Stomach smooth muscle (tissue), 2 donors: ENCODE data around the gene C12orf57.
"Not testable (repeated sequence)": the region's sequence is repeated elsewhere in the genome, so short reads cannot be mapped to it uniquely, and the experiment has no call there.

Source experiments
- H3K27ac ChIP-seq: one replicate; pipeline ENCODE4 v1.7.0; 2013; ENCODE audit warnings: mild to moderate bottlenecking, low read length, inconsistent platforms
- H3K27me3 ChIP-seq, 2 donors: one replicate each; pipeline ENCODE4 v1.7.0; 2013; ENCODE audit warnings: low read length in 2 of 2; ENCODE audit not compliant: insufficient read depth in 2 of 2, control insufficient read depth in 1 of 2
- H3K36me3 ChIP-seq, 2 donors: one replicate each; pipeline ENCODE4 v1.7.0; 2013; ENCODE audit warnings: low read length in 2 of 2; ENCODE audit not compliant: control insufficient read depth in 2 of 2, insufficient read depth in 2 of 2
- H3K4me1 ChIP-seq: one replicate; pipeline ENCODE4 v1.7.0; 2013; ENCODE audit warnings: low read length; ENCODE audit not compliant: control insufficient read depth, insufficient read depth
- H3K4me3 ChIP-seq, 2 donors: one replicate each; pipeline ENCODE4 v1.7.0; 2013; ENCODE audit warnings: low read length in 2 of 2
- H3K9ac ChIP-seq, 2 donors: one replicate each; pipeline ENCODE4 v1.7.0; 2013; ENCODE audit warnings: low read length in 2 of 2, mild to moderate bottlenecking in 1 of 2
- H3K9me3 ChIP-seq, 2 donors: one replicate each; pipeline ENCODE4 v1.7.0; 2013; ENCODE audit warnings: low read length in 2 of 2; ENCODE audit not compliant: control insufficient read depth in 2 of 2
- donor health status: healthy.
- donor health status: Pancreatic carcinoma.

Gene C12orf57

DNA sequence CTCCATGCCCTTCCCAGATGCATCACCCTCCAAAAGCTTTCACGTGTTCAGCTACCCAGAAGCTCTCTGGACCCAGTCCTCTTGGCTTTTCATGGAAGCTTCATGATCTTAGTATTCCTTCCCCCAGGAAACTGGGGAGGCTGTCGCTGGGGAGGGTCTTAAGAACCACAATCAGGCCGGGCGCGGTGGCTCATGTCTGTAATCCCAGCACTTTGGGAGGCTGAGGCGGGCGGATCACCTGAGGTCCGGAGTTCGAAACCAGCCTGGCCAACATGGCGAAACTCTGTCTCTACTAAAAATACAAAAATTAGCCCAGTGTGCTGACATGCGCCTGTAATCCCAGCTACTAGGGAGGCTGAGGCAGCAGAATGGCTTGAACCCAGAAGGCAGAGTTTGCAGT is 35.7 kb upstream of the C12orf57 start:
- not testable (repeated sequence) for H3K9me3 ChIP-seq, H3K27me3 ChIP-seq, H3K4me3 ChIP-seq, H3K9ac ChIP-seq, H3K36me3 ChIP-seq, H3K27ac ChIP-seq
- peaks cover 14% of the 10 kb centered on the region for H3K4me1 ChIP-seq

DNA sequence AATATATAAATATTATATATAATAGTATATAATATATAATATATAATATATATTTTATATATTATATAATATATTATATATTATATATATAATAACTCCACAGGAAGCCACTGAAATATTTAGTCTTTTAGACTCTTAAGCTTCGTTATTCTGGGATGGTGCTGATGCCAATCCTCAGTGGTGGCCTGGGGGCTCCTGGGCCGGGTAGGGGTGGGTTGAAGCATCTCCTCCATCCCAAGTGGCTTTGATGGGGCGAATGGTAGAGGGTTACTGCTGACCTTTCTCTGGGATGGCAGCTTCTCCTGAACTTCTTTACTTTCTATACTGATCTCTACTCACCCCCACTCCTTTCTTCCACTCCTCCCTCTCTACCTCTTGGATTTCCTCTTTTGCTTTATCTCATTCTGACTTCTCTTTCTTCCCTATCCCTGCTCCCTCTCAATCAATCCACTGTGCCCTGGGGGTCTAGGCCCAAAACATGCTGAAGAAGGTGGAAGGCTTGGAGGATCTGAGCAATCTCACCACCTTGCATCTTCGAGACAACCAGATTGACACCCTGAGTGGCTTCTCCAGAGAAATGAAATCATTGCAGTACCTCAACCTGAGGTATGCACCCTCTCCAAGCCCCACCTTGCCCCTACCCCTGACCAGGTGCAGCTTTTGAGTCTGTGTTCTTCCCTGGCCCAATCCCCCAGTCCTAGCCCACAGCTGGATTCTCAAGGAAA is 34.2 kb upstream of the C12orf57 start:
- peaks cover 16% of the 10 kb centered on the region for H3K4me1 ChIP-seq
- H3K36me3 ChIP-seq, result peaks cover 7 to 10% of the 10 kb centered on the region in 2 donors
- no peaks in the 10 kb centered on the region for H3K9me3 ChIP-seq
- H3K27me3 ChIP-seq, result no peaks in the 10 kb centered on the region
- no peak overlapping the region for H3K9ac ChIP-seq
- no peak overlapping the region for H3K4me3 ChIP-seq
- no peak overlapping the region for H3K27ac ChIP-seq

DNA sequence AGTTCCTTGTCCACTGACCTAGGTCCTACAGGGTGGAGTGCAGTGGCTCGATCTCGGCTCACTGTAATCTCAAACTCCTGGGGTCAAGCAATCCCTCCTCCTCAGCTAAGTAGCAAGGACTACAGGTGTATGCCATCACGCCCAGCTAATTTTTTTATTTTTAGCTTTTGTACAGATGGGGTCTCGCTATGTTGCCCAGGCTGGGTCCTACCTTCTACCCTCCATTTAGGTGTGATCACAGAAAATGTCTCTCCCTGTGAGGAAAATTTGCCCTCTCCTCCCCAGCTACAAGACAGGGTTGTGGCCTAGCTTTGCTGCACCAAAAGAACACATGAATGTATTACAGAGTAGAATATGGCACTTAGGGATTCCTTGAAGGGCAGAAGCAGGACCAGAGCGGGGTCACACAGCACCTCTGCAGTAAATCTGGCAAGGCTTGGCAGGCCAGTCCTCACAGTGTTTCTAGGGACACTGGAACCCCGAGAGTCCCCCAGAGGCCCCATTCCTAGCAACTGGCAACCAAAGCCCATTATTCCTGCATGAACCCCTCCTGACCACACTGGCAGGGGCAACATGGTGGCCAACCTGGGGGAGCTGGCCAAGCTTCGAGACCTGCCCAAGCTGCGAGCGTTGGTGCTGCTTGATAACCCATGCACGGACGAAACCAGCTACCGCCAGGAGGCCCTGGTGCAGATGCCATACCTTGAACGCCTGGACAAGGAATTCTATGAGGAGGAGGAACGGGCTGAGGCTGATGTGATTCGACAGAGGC is 31.5 kb upstream of the C12orf57 start:
- Histone ChIP-seq H3K4me1 (peaks cover 24% of the 10 kb centered on the region), H3K27me3 (no peaks in the 10 kb centered on the region), H3K27ac (no peak overlapping the region), H3K4me3 (no peak overlapping the region), H3K9ac (no peak overlapping the region), H3K9me3 (no peaks in the 10 kb centered on the region), H3K36me3 (peaks cover 6 to 11% of the 10 kb centered on the region in 2 donors)

DNA sequence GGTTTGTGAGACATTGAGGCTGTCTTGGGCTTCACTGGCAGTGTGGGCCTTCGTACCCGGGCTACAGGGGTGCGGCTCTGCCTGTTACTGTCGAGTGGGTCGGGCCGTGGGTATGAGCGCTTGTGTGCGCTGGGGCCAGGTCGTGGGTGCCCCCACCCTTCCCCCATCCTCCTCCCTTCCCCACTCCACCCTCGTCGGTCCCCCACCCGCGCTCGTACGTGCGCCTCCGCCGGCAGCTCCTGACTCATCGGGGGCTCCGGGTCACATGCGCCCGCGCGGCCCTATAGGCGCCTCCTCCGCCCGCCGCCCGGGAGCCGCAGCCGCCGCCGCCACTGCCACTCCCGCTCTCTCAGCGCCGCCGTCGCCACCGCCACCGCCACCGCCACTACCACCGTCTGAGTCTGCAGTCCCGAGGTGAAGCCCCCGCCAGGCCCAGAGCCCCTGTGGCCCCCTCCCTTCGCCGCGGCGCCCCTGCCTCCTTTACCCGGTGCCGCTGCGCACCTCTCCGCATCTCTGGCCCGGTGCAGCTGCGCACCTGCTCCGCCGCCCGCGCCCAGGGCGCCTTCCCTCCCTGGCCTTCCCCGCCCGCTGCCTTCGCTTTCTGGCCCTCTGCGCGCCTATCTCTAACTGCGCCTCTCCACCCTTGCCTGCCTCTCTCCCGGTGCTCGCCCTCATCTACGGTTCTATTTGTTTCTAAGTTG is 29.4 kb upstream of the C12orf57 start, which contains the start of gene ENO2:
ENO2 (plus strand) TSS at position 335 of the 701 bp plus-strand sequence. CDS start 1,253 bp downstream, outside the sequence.
- H3K9ac ChIP-seq, result peak within 1 kb of the TSS; percentile 80 to 91
- H3K27ac ChIP-seq, result peak within 1 kb of the TSS; percentile 92
- peak within 1 kb of the TSS; percentile 82 to 83 for H3K4me3 ChIP-seq
- H3K27me3 ChIP-seq, result no peaks in the 10 kb centered on the region
- peaks cover 10 to 17% of the 10 kb centered on the region in 2 donors for H3K36me3 ChIP-seq
- H3K9me3 ChIP-seq, result no peaks in the 10 kb centered on the region
- H3K4me1 ChIP-seq, result peaks cover 24% of the 10 kb centered on the region

DNA sequence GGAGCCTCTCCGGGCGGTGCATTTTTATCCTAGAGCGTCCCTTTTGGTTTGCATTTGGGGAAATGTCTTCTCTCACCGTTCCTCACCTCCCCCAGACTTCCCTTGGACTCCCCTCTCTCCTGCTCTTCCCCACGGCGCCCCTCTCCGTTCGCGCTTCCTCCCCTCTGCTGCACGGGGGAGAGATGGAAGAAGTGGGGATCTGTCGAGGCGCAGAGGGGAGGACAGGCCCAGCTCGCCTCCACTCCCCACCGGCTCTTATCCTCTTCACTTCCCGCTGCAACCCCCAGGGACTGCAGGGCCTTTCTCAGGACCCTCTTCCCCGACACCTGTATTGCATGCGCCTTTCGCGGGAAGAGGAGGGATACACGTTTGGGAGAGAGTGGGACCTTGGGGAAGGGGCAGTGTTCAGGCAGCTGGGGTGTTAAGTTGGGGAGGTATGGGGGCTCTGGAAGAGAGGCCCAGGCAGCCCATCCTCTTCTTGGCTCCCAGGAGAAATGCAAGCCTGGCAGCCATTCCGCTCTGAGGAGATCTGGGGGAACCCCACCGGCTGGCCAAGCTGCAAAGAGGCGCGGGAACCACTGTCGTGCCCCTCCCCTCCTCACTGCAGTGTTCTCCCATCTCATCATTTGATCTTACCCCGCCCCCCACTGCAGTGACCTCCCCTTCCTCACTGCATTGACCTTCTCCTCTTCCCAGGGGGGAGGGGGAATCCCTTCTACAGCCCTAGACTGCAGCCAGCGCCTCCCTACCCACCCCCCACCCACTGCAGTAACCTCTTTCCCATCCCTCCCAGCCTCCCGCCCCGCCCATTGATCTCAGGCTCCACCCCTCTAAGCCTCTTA is 28.7 kb upstream of the C12orf57 start:
- Histone ChIP-seq H3K27me3 (no peaks in the 10 kb centered on the region), H3K36me3 (peaks cover 14 to 24% of the 10 kb centered on the region in 2 donors), H3K9me3 (no peaks in the 10 kb centered on the region), H3K4me1 (peaks cover 24% of the 10 kb centered on the region), H3K9ac (peak overlapping the region; percentile 74 to 91), H3K4me3 (peak overlapping the region; percentile 82 to 83), H3K27ac (peak overlapping the region; percentile 92)

DNA sequence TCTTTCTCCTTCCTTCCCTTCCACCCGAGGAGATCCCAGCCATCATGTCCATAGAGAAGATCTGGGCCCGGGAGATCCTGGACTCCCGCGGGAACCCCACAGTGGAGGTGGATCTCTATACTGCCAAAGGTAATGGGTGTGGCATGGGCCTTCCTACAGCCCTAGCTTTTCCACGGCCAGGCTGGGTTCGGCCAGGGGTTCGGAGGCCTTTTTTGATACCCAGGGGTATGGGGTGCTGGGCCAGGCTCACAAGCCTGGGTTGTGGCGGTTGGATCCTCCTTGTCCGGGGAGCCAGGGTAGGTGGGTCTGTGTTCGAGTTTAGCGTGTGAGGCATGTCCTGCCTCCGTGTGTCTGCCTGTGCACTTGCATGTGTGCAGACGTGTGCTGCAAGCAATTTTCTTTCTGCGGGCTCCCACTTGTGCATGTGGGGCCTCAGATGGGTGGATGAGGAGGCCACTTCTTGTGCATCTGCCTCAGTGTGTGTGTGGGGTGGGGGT is 28.0 kb upstream of the C12orf57 start:
- Histone ChIP-seq H3K27ac (peak overlapping the region; percentile 92), H3K4me3 (peak overlapping the region in 1 of 2 donors; percentile 22), H3K4me1 (peaks cover 24% of the 10 kb centered on the region), H3K27me3 (no peaks in the 10 kb centered on the region), H3K36me3 (peaks cover 14 to 24% of the 10 kb centered on the region in 2 donors), H3K9ac (no peak overlapping the region), H3K9me3 (no peaks in the 10 kb centered on the region)

DNA sequence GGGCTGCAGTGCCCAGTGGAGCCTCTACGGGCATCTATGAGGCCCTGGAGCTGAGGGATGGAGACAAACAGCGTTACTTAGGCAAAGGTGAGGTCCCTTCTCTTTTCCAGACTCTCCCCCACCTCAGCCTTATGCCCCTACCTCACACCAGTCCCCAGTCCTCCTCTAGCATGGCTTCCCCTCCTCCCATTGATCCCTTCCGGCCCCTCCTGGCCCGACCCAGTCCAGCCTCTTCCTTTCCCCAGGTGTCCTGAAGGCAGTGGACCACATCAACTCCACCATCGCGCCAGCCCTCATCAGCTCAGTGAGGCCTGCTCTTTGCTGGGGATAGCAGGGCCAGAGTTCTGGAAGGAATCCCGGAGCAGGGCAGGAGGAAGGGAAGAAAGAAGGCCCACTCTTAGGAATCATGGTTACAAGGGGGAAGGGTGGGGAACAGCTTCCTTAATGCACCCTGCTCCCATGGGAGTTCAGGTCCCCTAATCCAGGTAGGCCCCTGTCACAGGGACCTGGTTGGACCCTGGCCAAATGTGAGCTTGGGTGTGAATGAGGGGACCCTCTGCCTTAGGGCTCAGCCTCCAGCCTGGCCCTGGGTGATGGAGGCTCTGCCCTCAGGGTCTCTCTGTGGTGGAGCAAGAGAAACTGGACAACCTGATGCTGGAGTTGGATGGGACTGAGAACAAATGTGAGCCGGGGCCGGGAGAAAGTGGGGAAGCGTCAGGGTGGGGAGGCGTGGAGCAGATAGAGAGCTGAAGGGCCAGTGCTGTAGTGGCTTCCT is 27.2 kb upstream of the C12orf57 start:
- no peak overlapping the region for H3K9ac ChIP-seq
- H3K4me1 ChIP-seq, result peaks cover 25% of the 10 kb centered on the region
- no peaks in the 10 kb centered on the region for H3K9me3 ChIP-seq
- H3K27me3 ChIP-seq, result no peaks in the 10 kb centered on the region
- H3K4me3 ChIP-seq, result no peak overlapping the region
- peaks cover 19 to 27% of the 10 kb centered on the region in 2 donors for H3K36me3 ChIP-seq
- H3K27ac ChIP-seq, result peak overlapping the region; percentile 31

DNA sequence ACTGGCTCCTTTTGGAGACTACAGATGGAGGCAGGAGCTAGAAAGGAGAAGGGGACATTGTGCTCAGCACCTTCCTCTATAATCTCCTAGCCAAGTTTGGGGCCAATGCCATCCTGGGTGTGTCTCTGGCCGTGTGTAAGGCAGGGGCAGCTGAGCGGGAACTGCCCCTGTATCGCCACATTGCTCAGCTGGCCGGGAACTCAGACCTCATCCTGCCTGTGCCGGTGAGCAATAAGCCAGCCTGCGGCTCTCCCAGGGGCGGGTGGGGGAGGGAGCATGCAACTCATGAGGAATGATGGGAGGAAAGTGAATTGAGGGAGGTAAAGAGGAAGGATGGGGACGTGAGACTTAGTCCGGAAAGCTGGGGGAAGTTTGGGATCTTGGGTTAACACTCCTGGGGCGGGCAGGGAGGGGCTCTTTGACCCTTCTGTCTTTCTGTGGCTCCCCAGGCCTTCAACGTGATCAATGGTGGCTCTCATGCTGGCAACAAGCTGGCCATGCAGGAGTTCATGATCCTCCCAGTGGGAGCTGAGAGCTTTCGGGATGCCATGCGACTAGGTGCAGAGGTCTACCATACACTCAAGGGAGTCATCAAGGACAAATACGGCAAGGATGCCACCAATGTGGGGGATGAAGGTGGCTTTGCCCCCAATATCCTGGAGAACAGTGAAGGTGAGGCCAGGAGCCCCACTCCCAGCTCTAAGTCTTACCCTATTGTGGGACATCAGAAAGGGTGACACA is 26.2 kb upstream of the C12orf57 start:
- H3K4me3 ChIP-seq, result no peak overlapping the region
- H3K9ac ChIP-seq, result no peak overlapping the region
- H3K27me3 ChIP-seq, result no peaks in the 10 kb centered on the region
- H3K27ac ChIP-seq, result no peak overlapping the region
- peaks cover 27% of the 10 kb centered on the region for H3K4me1 ChIP-seq
- no peaks in the 10 kb centered on the region for H3K9me3 ChIP-seq
- peaks cover 24 to 36% of the 10 kb centered on the region in 2 donors for H3K36me3 ChIP-seq

DNA sequence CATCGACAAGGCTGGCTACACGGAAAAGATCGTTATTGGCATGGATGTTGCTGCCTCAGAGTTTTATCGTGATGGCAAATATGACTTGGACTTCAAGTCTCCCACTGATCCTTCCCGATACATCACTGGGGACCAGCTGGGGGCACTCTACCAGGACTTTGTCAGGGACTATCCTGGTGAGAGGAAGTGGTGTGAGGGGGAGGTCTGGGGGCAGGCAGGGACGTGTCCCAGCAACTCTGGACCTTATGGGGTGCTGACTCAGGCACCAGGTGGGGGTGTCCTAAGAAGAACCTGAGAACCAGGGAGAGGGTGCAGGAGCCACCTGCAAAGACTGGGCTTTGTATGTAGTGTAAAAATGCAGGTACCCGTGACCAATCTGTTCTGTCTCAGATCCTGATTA is 24.2 kb upstream of the C12orf57 start:
- Histone ChIP-seq H3K27ac (no peak overlapping the region), H3K9ac (no peak overlapping the region), H3K4me3 (no peak overlapping the region), H3K27me3 (no peaks in the 10 kb centered on the region), H3K4me1 (peaks cover 28% of the 10 kb centered on the region), H3K36me3 (peaks cover 24 to 43% of the 10 kb centered on the region in 2 donors), H3K9me3 (no peaks in the 10 kb centered on the region)
